ENCODE data around the gene PPP1R10. TPM values are rescaled to one million over a fixed set of nuclear protein-coding genes. Genes with fewer than 3 reads are reported as not detected.

The PPP1R10 gene
- total RNA-seq, 2 experiments from 2014 or later = 92.2 to 95.3 TPM

DNA sequence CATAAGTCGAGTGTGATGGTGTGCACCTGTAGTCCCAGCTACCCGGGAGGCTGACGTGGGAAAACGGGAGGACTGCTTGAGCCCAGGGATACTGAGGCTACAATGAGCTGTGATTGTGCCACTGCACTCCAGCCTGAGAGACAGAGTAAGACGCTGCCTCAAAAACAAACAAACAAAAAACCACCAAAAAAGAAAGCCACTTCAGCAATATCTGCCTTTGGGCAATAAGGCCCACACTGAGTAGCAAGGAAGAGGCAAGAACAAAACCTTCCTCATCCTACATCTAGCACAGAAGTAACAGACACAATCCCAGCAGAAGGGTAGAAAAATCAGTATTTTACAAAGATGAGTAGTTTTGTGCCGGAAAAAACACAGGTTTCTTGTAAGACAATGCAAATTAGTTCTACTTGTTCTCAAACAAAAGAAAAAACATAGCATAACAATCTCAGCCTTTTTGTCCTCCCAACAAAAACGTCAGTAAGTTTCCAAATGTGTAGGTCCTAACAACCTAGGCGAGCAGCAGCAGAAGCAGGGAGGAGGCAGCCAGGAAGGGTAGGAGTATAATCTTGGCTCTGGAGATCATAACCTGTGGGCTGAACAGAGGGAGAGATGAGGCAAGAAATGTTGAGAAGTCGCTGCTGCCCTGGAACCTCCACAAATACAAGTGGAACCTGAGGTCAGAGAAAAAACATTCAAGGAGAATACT lies 5.7 kb downstream of the PPP1R10 start:
- H3K36me3 ChIP-seq (ENCODE audit: insufficient read depth, low read length) = peaks cover 54% of the 10 kb centered on the region
- Mint-ChIP-seq H3K27ac (peak overlapping the region; percentile 99), H3K36me3 (ENCODE audit: low read depth) (peaks cover 66% of the 10 kb centered on the region), H3K27me3 (no peaks in the 10 kb centered on the region), H3K9me3 (no peaks in the 10 kb centered on the region), H3K4me3 (no peak overlapping the region), H3K4me1 (ENCODE audit: low read depth) (peaks cover 66% of the 10 kb centered on the region)
- POLR2A ChIA-PET = interaction anchor here (0.6 to 4.8 kb wide), 7 partner anchors 12 to 70 kb away, joined by 3 to 135 read pairs (median 6); partner anchors contain the start of genes ABCF1, GNL1 and PRR3
- intact Hi-C loops (cut with DNase I, micrococcal nuclease) = loop anchor here in 1 of 2 experiments (5.0 kb wide), 1 partner anchor 129 kb away; no protein-coding TSS in a partner anchor
- H3K27ac ChIP-seq (ENCODE audit: low read depth in 1 of 2, low read length in 2 of 2) = peak overlapping the region in 1 of 2 donors; percentile 18
- H3K27me3 ChIP-seq (ENCODE audit: control insufficient read depth in 1 of 2, insufficient read depth in 2 of 2, low read length in 2 of 2) = no peaks in the 10 kb centered on the region
- H3K4me1 ChIP-seq (ENCODE audit: insufficient read depth, low read length) = peaks cover 45% of the 10 kb centered on the region
- CTCF ChIA-PET = interaction anchor here (1.2 to 1.4 kb wide), 3 partner anchors 14 to 158 kb away, joined by 4 to 7 read pairs (median 4); no protein-coding TSS in a partner anchor
- no peaks in the 10 kb centered on the region for H3K9me3 ChIP-seq (ENCODE audit: control insufficient read depth in 1 of 2, insufficient read depth in 1 of 2, low read length in 2 of 2)
- H3K4me3 ChIP-seq (ENCODE audit: low read length) = no peak overlapping the region
- TF ChIP-seq, protein P1, sequence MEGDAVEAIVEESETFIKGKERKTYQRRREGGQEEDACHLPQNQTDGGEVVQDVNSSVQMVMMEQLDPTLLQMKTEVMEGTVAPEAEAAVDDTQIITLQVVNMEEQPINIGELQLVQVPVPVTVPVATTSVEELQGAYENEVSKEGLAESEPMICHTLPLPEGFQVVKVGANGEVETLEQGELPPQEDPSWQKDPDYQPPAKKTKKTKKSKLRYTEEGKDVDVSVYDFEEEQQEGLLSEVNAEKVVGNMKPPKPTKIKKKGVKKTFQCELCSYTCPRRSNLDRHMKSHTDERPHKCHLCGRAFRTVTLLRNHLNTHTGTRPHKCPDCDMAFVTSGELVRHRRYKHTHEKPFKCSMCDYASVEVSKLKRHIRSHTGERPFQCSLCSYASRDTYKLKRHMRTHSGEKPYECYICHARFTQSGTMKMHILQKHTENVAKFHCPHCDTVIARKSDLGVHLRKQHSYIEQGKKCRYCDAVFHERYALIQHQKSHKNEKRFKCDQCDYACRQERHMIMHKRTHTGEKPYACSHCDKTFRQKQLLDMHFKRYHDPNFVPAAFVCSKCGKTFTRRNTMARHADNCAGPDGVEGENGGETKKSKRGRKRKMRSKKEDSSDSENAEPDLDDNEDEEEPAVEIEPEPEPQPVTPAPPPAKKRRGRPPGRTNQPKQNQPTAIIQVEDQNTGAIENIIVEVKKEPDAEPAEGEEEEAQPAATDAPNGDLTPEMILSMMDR (IDR thresholded peaks at IDR 0.05) = no peak
- ATAC-seq (ENCODE audit: poor library complexity) (no peak), DNase-seq (no peak)

DNA sequence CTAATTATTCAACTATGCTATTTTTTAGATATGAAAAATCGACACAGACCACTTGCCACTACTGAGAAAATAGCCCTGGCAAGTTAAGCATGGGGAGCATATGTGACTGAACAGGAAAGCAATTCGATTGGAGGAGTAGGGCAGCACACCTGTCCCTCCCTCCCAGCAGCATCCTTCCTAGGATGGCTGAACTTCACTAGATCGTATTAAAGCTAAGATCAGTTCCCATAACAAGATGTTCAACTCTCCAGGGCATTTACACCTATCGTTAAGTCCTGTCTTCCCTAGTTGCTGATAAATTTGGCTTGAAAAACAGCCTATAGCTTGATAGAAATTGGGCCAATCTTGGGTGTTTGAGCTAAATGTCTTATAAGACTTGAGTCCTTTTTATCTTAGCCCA lies 7.0 kb downstream of the PPP1R10 start:
- peak overlapping the region; percentile 18 for H3K27ac ChIP-seq (ENCODE audit: low read depth in 1 of 2, low read length in 2 of 2)
- H3K27ac Mint-ChIP-seq = peak overlapping the region; percentile 99

DNA sequence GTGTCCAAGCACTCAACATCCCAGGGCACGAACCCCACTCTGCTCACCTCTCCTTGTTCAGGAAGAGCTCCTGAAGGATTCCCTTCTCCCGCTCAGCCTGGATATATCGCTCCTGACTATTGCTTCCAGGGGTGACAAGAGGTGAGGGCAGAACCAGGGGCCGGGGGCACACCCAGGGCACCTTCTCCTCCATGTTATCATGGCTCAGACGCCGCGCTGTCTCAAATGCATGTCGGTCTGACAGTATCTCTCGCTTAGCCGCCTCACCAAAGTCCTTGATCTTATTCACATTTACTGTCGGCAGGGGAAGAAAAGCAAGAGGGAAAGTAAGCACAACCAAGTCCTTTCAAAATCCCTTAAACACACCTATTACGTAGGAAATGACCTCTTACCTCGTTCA lies 13.1 kb downstream of the PPP1R10 start:
- Mint-ChIP-seq H3K9me3 (no peaks in the 10 kb centered on the region), H3K27ac (peak overlapping the region; percentile 60), H3K4me3 (no peak overlapping the region), H3K27me3 (no peaks in the 10 kb centered on the region), H3K4me1 (ENCODE audit: low read depth) (peaks cover 40% of the 10 kb centered on the region), H3K36me3 (ENCODE audit: low read depth) (peaks cover 90% of the 10 kb centered on the region)
- peaks cover 85% of the 10 kb centered on the region for H3K36me3 ChIP-seq (ENCODE audit: insufficient read depth, low read length)
- H3K4me1 ChIP-seq (ENCODE audit: insufficient read depth, low read length) = peaks cover 11% of the 10 kb centered on the region
- TF ChIP-seq, protein P1 (IDR thresholded peaks at IDR 0.05) = no peak
- H3K4me3 ChIP-seq (ENCODE audit: low read length) = no peak overlapping the region
- DNase-seq (no peak), ATAC-seq (ENCODE audit: poor library complexity) (no peak)
- H3K9me3 ChIP-seq (ENCODE audit: control insufficient read depth in 1 of 2, insufficient read depth in 1 of 2, low read length in 2 of 2) = no peaks in the 10 kb centered on the region
- H3K27ac ChIP-seq (ENCODE audit: low read depth in 1 of 2, low read length in 2 of 2) = no peak overlapping the region
- ChIA-PET POLR2A (interaction anchor here (0.7 to 4.2 kb wide), 6 partner anchors 10 to 59 kb away, joined by 3 to 32 read pairs (median 3); partner anchors contain the start of gene MRPS18B), CTCF (interaction anchor here (0.5 to 2.4 kb wide), 3 partner anchors 11 to 122 kb away, joined by 3 to 8 read pairs (median 6); no protein-coding TSS in a partner anchor)
- no peaks in the 10 kb centered on the region for H3K27me3 ChIP-seq (ENCODE audit: control insufficient read depth in 1 of 2, insufficient read depth in 2 of 2, low read length in 2 of 2)
- intact Hi-C loops (cut with DNase I, micrococcal nuclease) = no loop called here

More for the DNA sequence above, 7.0 kb downstream of the PPP1R10 start:
- TF ChIP-seq, protein P1 (IDR thresholded peaks at IDR 0.05) = no peak
- Mint-ChIP-seq H3K36me3 (ENCODE audit: low read depth) (peaks cover 64% of the 10 kb centered on the region), H3K9me3 (no peaks in the 10 kb centered on the region), H3K4me1 (ENCODE audit: low read depth) (peaks cover 66% of the 10 kb centered on the region), H3K4me3 (no peak overlapping the region), H3K27me3 (no peaks in the 10 kb centered on the region)
- H3K4me1 ChIP-seq (ENCODE audit: insufficient read depth, low read length) = peaks cover 45% of the 10 kb centered on the region
- H3K36me3 ChIP-seq (ENCODE audit: insufficient read depth, low read length) = peaks cover 59% of the 10 kb centered on the region
- ChIA-PET POLR2A (interaction anchor here (0.5 to 1.9 kb wide), 8 partner anchors 9 to 184 kb away, joined by 3 to 14 read pairs (median 4); partner anchors contain the start of genes ABCF1, GNL1 and PRR3), CTCF (interaction anchor here (1.2 to 1.4 kb wide), 3 partner anchors 13 to 157 kb away, joined by 4 to 7 read pairs (median 4); no protein-coding TSS in a partner anchor)
- no peaks in the 10 kb centered on the region for H3K9me3 ChIP-seq (ENCODE audit: control insufficient read depth in 1 of 2, insufficient read depth in 1 of 2, low read length in 2 of 2)
- H3K27me3 ChIP-seq (ENCODE audit: control insufficient read depth in 1 of 2, insufficient read depth in 2 of 2, low read length in 2 of 2) = no peaks in the 10 kb centered on the region
- H3K4me3 ChIP-seq (ENCODE audit: low read length) = no peak overlapping the region
- intact Hi-C loops (cut with DNase I, micrococcal nuclease) = loop anchor here in 1 of 2 experiments (5.0 kb wide), 1 partner anchor 128 kb away; no protein-coding TSS in a partner anchor
- ATAC-seq (ENCODE audit: poor library complexity) (no peak), DNase-seq (no peak)

Data from CD4-positive, alpha-beta T cell (primary cell).